ENCODE data around the gene KLHDC7B.
A peak's percentile ranks its signal among the peaks of the same experiment; 100 is the strongest.
"Not testable (repeated sequence)": the region's sequence is repeated elsewhere in the genome, so short reads cannot be mapped to it uniquely, and the experiment has no call there.

Gene KLHDC7B

GRCh38 chr22:50517495-50518260 lies 28.0 kb upstream of the KLHDC7B start:
- DNase-seq, result no peak

GRCh38 chr22:50518606-50519005 lies 27.1 kb upstream of the KLHDC7B start:
- DNase-seq, result no peak

DNA sequence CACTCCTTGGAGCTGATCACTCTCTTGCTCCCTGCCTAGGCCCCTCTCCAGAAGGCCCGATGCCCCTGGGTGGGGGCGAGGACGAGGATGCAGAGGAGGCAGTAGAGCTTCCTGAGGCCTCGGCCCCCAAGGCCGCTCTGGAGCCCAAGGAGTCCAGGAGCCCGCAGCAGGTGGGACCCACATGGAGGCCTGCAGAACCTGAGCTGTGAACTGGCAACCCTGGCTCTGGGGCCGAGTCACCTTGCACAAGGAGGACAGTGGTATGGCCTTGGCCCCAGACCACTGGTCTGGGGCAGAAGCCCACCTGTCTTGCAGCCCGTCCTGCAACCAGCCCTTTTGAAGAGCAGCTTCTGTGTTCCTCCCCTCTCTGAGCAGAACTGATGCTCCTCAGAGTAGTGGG lies 26.5 kb upstream of the KLHDC7B start:
- DNase-seq, result no peak

GRCh38 chr22:50520184-50520583 lies 25.5 kb upstream of the KLHDC7B start:
- DNase-seq, result not testable (repeated sequence)

DNA sequence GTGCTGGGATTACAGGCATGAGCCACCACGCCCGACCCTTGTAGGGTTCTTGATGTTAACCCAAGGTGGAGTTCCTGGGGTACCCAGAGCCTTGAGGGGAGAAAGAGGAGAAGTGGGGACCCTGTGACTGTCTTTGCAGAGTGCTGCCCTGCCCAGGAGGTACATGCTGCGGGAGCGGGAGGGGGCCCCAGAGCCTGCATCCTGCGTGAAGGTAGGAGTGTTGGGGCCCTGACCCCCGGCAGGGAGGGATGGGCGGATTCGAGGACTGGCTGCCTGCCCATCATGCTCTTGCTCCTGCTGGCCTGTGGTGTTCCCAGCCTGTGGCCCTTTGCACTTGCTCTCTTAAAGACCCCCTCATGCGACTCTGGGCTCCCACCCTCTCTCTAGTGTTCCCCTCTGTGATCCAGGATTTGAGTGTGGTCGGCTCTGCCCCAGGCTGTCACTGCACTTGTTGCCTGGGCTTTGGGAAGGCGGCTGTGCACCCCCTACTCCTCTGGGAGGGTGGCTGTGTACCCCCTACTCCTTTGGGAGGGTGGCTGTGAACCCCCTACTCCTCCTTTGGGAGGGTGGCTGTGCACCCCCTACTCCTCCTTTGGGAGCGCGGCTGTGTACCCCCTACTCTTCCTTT lies 24.8 kb upstream of the KLHDC7B start:
- no peak for DNase-seq

GRCh38 chr22:50521710-50522109 lies 24.0 kb upstream of the KLHDC7B start:
- no peak for DNase-seq

DNA sequence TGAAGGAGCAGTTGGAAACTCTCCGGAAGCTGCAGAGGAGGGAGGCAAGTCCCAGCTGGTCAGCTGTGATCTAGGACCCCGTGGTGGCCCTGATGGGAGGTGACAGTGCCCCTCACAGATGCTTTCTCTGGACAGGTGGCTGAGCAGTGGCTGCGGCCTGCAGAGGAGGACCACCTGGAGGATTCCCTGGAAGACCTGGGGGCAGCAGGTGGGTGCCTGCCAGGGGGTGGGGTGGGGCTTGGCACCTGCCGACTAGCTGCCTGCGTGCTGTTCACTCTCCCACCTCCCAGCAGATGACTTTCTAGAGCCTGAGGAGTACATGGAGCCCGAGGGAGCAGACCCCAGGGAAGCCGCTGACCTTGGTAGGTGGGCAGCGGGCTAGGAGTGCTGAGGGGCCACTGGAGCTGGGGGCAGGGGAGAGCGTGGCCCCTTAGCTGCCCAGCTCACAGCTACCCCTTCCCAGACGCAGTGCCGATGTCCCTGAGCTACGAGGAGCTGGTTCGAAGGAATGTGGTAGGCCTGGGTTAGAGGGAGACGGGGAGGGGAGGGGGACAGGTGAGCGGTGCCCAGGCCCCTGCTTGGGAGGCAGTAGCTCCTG lies 23.4 kb upstream of the KLHDC7B start:
- DNase-seq, result no peak

DNA sequence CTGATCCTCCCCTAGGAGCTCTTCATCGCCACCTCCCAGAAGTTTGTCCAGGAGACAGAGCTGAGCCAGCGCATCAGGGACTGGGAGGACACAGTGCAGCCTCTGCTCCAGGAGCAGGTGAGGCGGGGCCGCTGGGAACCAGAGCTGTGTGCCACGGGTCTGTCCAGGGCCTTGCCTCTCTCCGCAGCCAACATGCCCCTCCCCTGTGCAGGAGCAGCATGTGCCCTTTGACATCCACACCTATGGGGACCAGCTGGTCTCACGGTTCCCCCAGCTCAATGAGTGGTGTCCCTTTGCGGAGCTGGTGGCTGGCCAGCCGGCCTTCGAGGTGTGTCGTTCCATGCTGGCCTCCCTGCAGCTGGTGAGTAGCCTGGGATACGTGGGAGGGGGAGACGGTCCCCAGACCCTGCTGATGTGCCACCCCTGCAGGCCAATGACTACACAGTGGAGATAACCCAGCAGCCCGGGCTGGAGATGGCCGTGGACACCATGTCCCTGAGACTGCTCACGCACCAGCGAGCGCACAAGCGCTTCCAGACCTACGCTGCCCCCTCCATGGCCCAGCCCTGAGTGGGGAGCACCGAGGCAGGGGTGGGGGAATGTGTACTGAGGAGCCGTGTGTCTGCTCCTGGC lies 22.8 kb upstream of the KLHDC7B start:
- no peak for DNase-seq

DNA sequence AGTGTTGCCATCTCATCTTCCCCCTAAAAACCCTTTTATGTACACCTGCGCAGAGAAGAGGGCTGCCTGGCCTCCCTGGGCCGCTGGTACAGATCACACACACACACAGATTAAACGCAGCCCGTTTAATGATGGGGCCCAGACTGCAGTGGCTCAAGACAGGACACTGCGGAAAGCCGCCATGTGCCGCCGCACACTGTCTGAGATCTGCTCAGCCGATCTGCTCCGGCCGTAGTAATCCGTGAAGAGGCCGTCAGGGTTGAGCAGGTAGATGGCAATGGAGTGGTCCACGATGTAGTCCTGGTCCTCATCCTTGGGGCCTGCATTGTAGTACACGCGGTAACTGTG lies 22.3 kb upstream of the KLHDC7B start:
- DNase-seq, result no peak

- DNase-seq, result no peak
Observed at GRCh38 chr22:50523806-50524675, 21.7 kb upstream of the KLHDC7B start.

DNA sequence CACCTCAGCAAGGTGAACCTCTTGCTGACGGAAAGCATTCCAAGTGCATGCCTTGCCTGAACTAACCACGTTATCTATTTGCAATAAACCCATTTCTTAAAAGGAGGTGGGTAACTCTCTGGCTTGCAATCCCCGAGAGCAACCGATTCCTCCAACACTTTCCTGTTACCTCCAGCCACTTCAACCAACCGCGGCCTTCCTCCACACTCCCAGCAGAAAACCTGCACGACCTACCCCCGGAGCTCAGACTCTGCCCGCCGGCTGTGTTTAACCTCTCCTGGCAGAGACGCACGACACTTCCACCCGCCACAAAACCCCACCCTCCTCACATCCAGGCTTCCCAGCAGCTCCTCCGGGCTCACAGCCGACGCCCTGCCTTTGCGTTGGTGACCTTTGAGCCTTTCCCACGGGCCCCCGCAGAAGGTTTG lies 21.0 kb upstream of the KLHDC7B start:
- DNase-seq, result no peak

DNA sequence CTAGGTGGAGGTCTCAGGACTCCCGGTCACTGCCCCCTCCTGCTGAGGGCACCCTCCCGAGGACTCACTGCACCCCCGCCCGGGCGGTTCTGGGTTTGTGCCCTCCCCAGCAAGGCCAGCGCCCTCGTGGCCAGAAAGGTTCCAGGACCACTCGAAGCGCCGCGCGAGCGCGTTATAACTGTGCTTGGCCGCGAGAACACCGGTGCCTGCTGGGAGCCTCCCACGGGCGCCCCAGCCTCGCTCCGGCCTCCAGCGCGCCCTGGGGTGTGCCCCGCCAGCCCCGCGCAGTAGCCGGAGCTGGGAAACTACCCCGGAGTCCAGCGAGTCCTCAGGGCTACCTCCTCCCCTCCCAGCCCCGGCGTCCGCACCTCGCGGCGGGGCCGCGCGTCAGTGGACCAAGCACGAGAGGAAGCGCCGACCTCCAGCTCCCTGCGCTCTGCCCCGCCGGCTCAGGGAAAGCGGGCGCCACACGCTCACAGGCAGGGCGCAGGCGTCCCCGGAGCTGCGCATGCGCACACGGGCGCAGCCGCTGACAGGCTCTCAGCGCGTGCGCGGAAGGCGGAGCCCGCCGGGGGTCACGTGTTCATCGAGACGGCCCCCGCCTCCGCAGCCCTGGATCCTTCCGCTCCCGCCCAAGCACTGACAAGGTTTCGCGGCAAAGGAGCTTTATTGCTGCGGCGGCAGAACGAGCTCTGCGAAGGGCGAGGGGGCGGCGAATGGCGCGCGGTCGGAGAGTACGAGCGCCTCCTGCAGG lies 20.4 kb upstream of the KLHDC7B start, which contains the start of gene SCO2:
SCO2 (minus strand) TSS at position 495 of the 754 bp plus-strand sequence. CDS start 1,187 bp downstream, outside the sequence.
- DNase-seq, result peak; percentile 98

DNA sequence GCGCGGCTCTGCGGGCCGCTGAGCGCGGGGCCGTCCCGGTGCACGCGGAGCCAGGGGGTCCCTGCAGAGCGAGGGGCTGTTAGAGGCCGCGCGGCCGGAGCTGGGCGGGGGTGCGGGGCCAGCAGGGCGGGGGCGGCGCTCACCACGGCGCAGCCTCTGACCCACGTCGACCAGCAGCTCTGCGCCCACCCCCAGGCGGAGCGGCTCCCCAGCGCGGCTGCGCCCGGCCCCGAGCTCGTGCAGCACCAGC lies 19.9 kb upstream of the KLHDC7B start:
- no peak for DNase-seq

DNA sequence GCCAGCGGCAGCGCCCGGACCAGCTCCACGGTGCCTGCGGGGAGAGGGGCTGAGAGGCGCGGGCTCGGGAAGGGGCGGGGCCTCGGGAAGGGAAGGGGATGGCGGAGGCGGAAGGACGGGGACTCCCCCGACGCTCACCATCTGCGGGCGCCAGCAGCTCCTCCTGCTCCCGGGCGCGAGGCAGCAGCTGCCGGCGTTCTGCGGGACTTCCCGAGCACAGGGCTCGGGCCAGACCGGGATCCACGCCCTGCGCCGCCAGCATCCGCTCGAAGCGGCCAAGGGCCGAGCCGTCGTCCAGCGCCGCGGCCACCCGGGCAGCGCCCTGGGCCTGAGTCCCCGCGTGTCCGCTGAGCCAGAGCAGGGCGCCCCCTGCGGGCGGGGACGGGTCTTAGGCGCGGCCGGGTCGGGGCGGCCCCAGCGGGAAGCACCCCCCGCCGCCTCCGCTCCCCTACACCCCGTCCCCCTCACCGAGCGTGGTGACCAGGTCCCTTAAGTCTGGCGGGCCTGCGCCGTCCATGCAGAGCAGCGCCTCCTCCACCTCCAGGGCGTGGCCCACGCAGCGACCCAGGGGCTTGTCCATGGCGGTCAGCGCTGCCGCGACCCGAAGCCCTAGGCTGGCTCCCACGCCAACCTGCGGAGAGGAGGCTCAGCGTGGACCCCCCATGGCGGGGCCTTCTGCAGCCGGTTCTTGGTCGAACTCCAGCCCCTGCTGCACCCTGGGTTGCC lies 19.4 kb upstream of the KLHDC7B start:
- DNase-seq, result peak; percentile 86

GRCh38 chr22:50526834-50527801 lies 18.6 kb upstream of the KLHDC7B start:
- DNase-seq, result peak; percentile 50

DNA sequence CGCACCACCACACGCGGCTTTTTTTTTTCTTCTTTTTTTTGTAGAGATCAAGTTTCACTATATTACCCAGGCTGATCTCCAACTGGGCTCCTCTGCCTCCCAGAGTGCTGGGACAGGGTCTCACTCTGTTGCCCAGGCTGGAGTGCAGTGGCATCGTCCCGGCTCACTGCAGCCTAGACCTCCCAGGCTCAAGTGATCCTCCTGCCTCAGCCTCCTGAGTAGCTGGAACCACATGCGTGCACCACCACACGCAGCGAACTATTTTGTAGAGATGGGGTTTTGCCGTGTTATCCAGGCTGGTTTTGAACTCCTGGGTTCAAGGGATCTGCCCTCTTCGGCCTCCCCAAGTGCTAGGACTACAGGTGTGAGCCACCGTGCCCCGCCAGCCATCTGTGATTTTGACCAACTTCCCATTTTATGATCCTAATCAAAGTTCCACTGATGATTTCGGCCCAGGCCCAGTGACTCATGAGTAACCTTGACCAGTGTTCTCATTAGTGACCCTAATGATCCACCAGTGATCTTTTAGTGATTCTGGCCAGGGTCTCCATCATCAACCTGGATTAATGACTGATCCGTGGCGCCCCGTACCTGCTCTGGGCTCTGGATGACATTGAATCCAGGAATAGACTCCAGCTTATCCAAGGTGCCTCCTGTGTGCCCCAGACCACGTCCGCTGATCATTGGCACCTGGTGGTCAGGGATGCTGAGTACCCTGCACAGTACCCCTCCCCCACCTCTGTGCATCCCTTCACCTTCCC lies 17.6 kb upstream of the KLHDC7B start:
- no peak for DNase-seq

GRCh38 chr22:50528682-50529415 lies 16.9 kb upstream of the KLHDC7B start:
- no peak for DNase-seq

DNA sequence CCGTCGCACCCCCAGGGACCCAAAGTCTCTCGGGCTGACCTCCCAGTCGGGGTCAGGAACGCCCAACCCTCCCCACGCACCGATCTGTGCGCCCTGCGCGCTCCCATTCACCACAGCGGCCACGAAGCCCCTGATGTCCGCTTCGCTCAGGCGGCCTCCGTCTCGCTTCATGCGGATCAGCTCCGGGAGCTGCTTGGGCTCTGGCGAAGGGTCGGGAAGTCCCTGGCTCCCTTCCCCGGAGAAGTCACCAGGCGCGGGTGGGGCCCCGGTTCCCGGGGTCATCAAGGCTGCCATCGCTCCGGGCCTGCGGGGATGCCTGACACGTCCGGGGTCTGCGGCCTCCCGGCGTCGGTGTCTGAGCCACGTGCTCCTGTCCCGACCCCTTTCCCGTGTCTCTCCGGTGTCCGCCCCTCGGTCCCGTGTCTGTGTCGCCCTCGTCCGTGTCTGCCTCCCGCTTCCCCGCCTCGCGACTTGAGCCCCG lies 16.2 kb upstream of the KLHDC7B start:
- DNase-seq, result no peak
